ENCODE data around the gene ITPR2.

GRCh38 chr12:26571560-26571959 lies 261.4 kb downstream of the ITPR2 start:
- TF ChIP-seq, protein P1, sequence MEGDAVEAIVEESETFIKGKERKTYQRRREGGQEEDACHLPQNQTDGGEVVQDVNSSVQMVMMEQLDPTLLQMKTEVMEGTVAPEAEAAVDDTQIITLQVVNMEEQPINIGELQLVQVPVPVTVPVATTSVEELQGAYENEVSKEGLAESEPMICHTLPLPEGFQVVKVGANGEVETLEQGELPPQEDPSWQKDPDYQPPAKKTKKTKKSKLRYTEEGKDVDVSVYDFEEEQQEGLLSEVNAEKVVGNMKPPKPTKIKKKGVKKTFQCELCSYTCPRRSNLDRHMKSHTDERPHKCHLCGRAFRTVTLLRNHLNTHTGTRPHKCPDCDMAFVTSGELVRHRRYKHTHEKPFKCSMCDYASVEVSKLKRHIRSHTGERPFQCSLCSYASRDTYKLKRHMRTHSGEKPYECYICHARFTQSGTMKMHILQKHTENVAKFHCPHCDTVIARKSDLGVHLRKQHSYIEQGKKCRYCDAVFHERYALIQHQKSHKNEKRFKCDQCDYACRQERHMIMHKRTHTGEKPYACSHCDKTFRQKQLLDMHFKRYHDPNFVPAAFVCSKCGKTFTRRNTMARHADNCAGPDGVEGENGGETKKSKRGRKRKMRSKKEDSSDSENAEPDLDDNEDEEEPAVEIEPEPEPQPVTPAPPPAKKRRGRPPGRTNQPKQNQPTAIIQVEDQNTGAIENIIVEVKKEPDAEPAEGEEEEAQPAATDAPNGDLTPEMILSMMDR (conservative IDR thresholded peaks at IDR 0.05; ENCODE audit: low read depth, low read length), result no peak
- TF ChIP-seq EZH2 (IDR thresholded peaks at IDR 0.05; ENCODE audit: low read length, unreplicated experiment), result no peak

Measured in PC-3 (cell line).